Measurements from ENCODE around the gene SETD5. TPM values are rescaled to one million over a fixed set of nuclear protein-coding genes. Genes with fewer than 3 reads are reported as not detected.
A peak's percentile ranks its signal among the peaks of the same experiment; 100 is the strongest.

The SETD5 gene
- total and polyA plus RNA-seq, 2 experiments from 2014 or later, result 143 to 172 TPM

DNA sequence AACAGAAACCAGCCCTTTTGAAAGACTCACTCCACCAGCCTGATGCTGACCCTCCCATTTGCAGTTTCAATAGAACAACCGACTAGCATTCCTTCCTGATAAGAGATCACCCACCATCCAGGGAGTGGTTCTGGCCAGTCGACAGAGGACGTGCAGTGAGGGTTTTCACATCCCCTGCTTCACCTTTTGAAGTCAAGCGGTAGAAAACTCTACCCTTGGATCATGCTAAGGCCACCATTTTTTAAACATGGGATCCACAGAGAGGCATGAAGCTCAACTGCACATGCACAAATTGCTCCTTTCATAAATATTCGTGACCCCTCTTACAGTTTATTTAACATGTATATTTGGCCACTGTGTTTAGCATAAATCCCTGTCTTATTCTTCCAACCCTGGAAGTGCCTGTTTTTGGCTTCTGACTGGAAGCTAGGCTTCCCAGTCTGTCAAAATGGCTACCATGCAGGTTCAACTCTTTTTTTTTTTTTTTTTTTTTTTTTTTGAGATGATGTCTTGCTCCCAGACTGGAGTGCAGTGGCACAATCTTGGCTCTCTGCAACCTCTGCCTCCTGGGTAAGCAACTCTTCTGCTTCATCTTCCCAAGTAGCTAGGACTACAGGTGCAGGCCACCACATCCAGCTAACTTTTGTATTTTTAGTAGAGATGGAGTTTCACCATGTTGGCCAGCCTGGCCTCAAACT lies 35.6 kb upstream of the SETD5 start:
- H3F3A ChIP-seq (replicated peaks; ENCODE audit: low read depth), result 0 out of 2 replicates have a peak, but pooled peaks cover 3% of the 10 kb centered on the region
- ATAC-seq, result no peak

More for the DNA sequence above, 35.6 kb upstream of the SETD5 start:
- H3K36me3 Mint-ChIP-seq (ENCODE audit: low read depth), result peaks cover 41% of the 10 kb centered on the region
- H3K4me3 ChIP-seq, result peak overlapping the region; percentile 77
- no peak overlapping the region for H3K27ac ChIP-seq (ENCODE audit: low read depth)
- no peak overlapping the region for H2AFZ ChIP-seq
- H3K27ac Mint-ChIP-seq, result no peak overlapping the region
- peak overlapping the region; percentile 86 for H3K4me2 ChIP-seq
- H3K4me1 Mint-ChIP-seq, result peaks cover 11% of the 10 kb centered on the region; the same call in 1 of the 3 replicates
- 0 out of 2 replicates have a peak, but pooled peaks cover 11% of the 10 kb centered on the region for H3K9me2 ChIP-seq (ENCODE audit: insufficient read depth)
- H3K27me3 ChIP-seq (ENCODE audit: insufficient read depth), result no peaks in the 10 kb centered on the region
- H3K79me2 ChIP-seq (replicated peaks; ENCODE audit: insufficient read depth), result peaks cover 26% of the 10 kb centered on the region
- H3K36me3 ChIP-seq (ENCODE audit: insufficient read depth), result peaks cover 22% of the 10 kb centered on the region
- H3K4me3 Mint-ChIP-seq, result peak overlapping the region; percentile 96
- no peak for DNase-seq (ENCODE audit: low spot score)
- H4K20me1 ChIP-seq (replicated peaks; ENCODE audit: insufficient read depth), result no peaks in the 10 kb centered on the region; the same call in 1 of the 2 replicates
- peaks cover 10% of the 10 kb centered on the region; the same call in 1 of the 2 replicates for H3K4me1 ChIP-seq (ENCODE audit: insufficient read depth)
- peaks cover 3% of the 10 kb centered on the region; the same call in 2 of the 3 replicates for H3K9me3 Mint-ChIP-seq
- TF ChIP-seq, protein P1, sequence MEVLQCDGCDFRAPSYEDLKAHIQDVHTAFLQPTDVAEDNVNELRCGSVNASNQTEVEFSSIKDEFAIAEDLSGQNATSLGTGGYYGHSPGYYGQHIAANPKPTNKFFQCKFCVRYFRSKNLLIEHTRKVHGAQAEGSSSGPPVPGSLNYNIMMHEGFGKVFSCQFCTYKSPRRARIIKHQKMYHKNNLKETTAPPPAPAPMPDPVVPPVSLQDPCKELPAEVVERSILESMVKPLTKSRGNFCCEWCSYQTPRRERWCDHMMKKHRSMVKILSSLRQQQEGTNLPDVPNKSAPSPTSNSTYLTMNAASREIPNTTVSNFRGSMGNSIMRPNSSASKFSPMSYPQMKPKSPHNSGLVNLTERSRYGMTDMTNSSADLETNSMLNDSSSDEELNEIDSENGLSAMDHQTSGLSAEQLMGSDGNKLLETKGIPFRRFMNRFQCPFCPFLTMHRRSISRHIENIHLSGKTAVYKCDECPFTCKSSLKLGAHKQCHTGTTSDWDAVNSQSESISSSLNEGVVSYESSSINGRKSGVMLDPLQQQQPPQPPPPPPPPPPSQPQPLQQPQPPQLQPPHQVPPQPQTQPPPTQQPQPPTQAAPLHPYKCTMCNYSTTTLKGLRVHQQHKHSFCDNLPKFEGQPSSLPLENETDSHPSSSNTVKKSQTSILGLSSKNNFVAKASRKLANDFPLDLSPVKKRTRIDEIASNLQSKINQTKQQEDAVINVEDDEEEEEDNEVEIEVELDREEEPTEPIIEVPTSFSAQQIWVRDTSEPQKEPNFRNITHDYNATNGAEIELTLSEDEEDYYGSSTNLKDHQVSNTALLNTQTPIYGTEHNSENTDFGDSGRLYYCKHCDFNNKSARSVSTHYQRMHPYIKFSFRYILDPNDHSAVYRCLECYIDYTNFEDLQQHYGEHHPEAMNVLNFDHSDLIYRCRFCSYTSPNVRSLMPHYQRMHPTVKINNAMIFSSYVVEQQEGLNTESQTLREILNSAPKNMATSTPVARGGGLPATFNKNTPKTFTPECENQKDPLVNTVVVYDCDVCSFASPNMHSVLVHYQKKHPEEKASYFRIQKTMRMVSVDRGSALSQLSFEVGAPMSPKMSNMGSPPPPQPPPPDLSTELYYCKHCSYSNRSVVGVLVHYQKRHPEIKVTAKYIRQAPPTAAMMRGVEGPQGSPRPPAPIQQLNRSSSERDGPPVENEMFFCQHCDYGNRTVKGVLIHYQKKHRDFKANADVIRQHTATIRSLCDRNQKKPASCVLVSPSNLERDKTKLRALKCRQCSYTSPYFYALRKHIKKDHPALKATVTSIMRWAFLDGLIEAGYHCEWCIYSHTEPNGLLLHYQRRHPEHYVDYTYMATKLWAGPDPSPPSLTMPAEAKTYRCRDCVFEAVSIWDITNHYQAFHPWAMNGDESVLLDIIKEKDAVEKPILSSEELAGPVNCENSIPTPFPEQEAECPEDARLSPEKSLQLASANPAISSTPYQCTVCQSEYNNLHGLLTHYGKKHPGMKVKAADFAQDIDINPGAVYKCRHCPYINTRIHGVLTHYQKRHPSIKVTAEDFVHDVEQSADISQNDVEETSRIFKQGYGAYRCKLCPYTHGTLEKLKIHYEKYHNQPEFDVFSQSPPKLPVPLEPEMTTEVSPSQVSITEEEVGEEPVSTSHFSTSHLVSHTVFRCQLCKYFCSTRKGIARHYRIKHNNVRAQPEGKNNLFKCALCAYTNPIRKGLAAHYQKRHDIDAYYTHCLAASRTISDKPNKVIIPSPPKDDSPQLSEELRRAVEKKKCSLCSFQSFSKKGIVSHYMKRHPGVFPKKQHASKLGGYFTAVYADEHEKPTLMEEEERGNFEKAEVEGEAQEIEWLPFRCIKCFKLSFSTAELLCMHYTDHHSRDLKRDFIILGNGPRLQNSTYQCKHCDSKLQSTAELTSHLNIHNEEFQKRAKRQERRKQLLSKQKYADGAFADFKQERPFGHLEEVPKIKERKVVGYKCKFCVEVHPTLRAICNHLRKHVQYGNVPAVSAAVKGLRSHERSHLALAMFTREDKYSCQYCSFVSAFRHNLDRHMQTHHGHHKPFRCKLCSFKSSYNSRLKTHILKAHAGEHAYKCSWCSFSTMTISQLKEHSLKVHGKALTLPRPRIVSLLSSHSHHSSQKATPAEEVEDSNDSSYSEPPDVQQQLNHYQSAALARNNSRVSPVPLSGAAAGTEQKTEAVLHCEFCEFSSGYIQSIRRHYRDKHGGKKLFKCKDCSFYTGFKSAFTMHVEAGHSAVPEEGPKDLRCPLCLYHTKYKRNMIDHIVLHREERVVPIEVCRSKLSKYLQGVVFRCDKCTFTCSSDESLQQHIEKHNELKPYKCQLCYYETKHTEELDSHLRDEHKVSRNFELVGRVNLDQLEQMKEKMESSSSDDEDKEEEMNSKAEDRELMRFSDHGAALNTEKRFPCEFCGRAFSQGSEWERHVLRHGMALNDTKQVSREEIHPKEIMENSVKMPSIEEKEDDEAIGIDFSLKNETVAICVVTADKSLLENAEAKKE (CRISPR knock-in tag; IDR thresholded peaks at IDR 0.05), result no peak
- TF ChIP-seq POLR2AphosphoS5 (IDR thresholded peaks at IDR 0.05; ENCODE audit: low read depth) (no peak), CREB1 (CRISPR knock-in tag; IDR thresholded peaks at IDR 0.05; ENCODE audit: low read depth) (no peak), NANOG (IDR thresholded peaks at IDR 0.05; ENCODE audit: borderline replicate concordance) (no peak), EZH2phosphoT487 (IDR thresholded peaks at IDR 0.05; ENCODE audit: unreplicated experiment) (no peak), JUNB (IDR thresholded peaks at IDR 0.05; ENCODE audit: unreplicated experiment) (no peak), ZNF114 (CRISPR knock-in tag; IDR thresholded peaks at IDR 0.05) (no peak), STAT1 (IDR thresholded peaks at IDR 0.05; ENCODE audit: unreplicated experiment) (no peak), EZH2 (IDR thresholded peaks at IDR 0.05; ENCODE audit: low read depth, unreplicated experiment) (no peak)
- H3K27me3 Mint-ChIP-seq (ENCODE audit: insufficient read depth, low read depth, poor library complexity), result peaks cover 5% of the 10 kb centered on the region

Measured in GM23338 (cell line).